HG03520 (cell line): ENCODE results near the gene DYRK4.

ENCODE experiments used
- ATAC-seq: cut with Tn5 transposase; IDR thresholded peaks from one replicate; pipeline ENCODE4 v1.9.1; 2021; ENCODE audit warnings: mild to moderate bottlenecking, moderate library complexity; ENCODE audit not compliant: unreplicated experiment

DYRK4 gene

DNA sequence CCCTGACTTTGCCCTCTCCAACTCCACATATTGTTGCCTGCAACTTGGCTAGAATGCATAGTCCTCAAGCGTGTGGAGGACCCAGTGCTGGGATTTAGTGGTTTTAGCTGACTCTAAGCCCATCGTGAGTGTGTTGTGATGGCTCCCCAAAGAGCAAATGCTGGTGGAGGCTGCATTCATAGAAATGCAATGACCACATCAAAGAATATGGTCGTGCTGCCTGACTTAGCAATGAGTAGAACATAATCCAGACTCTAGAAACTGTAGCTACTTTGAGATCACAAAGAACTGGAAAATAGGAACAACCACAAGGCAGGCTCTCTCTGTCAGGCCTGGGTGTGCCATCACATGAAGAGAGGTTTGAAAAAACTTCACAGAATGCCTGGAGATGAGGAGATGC is 1.3 kb downstream of the DYRK4 start:
- no peak for ATAC-seq

DNA sequence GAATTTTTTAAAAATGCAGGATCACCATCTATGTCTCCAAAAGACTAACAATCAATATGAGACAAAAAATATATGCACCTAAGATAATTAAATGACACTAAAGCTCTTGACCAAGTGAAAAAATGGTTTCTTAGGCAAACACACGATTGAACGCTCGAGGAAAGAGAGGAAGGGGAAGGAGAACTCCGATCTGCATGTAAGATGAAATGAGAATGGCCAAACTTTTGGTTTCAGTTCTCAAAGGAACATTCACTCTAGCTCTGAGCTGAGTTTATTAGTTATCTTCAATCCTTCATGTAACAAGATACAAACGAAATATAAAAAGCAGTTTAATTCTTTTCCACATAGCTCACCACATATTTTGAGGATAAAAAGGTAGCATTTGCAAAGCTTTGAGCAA is 2.8 kb downstream of the DYRK4 start:
- no peak for ATAC-seq

DNA sequence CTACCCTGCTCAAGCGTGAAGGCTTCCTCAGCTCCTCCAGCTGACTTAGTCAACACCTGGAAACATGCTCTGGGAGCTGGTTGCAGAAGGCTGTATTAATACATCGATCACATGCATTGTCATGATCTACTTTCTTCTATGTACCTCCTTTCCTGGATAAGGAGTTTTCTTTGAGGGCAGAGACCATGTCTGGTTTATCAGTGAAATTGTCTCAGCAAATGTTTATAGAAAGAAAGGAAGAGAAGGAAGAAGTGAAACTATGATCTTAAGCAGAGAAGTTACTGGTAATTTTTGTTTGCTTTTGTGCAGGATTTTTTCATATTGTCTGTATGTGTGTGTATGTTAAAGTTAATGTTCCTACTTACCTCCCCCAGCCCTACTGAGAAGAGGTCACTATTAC is 4.5 kb downstream of the DYRK4 start:
- no peak for ATAC-seq

DNA sequence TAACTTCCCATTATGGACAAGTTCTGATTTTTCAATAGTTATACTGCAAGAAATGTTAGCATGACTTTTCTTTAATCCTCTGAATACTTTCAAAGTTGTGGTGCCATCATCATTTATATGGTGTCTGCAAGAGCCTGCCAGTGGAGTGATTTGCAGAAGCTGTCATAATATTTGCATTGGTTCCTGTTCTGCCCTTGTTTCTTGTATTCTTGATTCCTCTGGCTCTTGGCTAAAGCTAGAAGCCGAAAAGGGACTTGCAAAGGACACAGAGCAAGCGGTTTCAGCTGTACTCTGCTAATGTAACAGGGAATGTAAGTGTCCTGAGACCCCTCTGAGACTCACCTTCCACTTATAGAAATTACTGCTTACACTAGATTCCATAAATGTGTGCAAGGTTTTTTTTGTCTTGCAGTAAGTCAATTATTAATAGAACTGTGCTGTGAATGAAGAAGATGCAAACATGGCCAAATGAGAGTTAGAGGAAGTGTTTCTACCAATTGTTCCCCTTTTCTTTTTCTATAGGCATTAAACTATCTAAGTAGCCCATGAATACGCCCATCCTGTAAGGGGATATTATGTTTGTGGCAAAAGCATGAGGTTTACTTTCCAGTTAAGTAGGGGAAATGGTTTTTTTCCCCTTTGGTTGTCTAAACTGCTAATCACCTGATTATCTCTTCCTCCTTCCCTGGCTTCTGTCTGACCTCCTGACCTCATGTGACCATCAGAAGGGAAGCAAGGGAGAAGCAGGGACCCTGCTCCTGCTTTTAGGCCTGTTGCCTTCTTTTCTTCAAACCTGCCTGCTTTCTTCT is 5.3 kb downstream of the DYRK4 start:
- ATAC-seq: no peak

DNA sequence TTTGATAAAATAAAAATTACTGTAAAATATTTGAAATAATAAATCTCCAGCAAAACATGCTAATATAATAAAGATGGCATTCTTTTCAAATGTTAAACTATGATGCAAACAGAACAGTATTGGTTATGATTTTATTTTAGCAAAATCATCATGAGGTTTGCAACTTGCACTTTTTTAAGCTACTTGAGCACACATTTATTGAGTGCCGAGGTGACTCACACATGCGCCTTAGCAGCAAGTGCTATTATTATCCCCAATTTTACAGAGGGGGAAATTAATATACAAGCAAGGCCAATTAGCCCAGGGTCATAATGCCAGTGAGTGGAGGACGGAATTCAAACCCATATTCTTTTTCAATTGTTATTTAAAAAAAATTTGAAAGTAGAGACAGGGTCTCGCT is 7.3 kb downstream of the DYRK4 start:
- ATAC-seq: no peak

DNA sequence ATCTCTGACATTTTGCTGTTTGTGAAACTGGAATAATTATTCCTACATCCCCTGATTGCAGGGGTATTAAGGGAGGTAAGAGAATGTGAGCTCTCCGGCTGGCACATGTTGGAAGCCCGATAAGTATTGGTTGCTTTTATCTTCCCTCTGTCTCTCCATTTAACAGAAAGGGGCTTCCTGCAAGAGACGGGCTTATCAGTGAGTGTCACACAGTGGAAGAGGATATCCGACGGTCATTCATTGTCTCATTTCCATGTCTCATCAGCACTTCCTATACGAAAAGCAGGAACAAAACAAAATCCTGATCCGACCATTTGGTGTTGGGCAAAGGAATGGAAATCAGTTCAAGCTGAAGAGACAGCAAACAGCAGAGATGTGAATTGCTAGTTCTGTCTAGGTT is 10.7 kb downstream of the DYRK4 start:
- no peak for ATAC-seq

DNA sequence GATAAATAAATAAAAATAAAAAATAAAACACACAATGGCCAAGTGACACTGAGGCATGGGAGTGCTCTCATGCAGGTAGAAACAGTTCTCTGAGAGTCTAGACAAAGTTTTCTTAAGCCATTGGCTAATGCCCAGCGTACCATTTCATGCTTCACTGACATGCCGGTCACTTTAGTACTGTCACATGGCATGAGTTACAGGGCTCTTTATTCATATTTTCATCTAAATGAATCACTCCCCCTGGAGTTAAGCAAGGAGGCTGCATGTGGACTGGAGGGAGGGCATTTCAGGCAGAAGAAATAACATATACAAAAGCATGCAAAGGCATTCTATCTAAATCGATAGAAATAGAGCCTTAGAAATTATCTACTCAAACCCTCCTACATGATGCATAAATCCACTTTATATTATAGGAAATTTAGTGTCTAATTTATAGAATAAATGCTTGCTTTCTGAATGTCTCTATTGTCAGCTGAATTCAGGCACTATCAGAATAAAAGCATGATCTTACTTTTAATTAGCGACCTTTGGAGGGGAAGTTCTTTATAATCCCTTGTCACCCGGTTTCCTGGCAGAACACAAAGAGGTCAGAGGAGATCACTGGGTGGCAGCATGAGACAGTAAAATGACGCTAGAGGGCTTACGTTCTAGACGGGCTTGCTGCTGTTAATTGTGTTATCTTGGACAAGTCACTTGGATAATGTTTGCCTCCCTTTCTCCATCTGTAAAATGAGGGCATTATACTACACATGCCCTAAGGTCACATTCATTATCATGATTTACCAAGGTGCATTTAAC is 17.5 kb downstream of the DYRK4 start:
- no peak for ATAC-seq

DNA sequence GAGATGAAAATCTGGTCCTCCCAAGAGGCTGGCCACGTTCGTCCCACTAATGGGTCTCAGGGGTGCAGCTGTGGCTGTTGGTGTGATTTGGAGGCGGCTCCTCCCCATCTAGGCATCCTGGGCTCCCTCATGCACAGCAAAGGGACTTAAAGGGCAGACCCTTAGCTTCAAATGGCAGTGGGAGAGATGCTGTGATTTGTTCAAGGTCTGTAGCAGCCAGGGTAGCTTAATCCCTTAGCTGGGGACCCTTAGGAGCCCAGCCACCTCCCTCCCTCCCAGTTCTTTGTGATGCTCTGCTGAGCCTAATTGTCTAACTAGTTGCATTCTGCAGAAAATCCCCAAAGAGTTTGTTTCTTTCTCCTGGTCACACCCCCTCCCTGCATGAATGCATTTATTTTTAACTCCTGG is 18.3 kb downstream of the DYRK4 start:
- ATAC-seq: no peak

DNA sequence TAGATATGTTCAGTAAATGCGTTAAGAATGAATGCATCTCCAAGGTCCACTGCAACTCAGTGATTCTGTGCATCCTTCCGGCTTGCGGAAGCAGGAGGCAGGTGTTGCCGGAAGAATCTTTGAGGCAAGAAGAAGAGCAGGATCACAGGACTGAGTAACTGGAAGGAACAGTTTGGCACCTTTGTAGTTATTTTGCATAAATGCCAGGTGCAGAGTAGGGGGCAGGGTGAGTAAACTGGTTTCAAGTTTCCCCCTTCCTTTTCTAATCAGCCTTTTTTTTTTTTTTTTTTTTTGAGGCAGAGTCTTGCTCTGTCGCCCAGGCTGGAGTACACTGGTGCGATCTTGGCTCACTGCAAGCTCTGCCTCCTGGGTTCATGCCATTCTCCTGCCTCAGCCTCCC is 22.3 kb downstream of the DYRK4 start:
- ATAC-seq: no peak

DNA sequence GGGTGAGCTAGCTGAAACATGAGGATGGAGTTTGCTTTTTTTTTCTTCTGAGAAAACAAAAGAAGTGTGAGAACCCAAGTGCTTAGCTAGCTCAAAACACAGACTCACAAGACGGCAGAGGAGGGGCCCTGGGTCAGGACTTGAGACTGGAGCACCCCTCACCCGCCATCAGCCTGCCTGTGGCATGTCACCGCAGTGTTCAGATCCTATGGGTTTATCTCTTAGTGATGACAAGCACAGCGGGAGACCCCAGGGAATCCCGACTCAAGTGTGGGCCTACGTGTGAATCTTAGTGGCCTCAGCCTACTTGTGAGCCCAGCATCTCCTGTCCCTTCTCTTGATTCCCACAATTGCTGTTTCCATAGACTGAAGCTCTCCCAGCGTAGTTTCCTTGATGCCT is 22.9 kb downstream of the DYRK4 start:
- no peak for ATAC-seq

DNA sequence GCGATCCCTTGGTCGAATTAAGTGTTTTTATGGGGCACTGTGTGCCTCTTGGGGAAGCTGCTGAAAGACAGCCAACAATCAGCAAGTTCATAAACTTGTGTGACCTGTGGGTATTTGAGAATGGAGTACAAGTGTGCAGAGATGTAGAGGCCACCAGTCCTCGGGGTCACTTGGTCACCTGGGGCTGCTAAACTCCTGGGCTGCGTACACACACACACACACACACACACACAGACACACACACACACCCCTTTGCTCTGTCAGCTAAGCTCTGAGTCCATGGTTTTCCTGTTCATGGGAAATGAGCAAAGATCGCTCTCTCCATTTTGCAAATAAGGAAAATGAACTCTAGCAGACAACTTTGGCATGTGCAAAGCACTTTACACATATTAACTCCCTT is 24.5 kb downstream of the DYRK4 start:
- no peak for ATAC-seq

DNA sequence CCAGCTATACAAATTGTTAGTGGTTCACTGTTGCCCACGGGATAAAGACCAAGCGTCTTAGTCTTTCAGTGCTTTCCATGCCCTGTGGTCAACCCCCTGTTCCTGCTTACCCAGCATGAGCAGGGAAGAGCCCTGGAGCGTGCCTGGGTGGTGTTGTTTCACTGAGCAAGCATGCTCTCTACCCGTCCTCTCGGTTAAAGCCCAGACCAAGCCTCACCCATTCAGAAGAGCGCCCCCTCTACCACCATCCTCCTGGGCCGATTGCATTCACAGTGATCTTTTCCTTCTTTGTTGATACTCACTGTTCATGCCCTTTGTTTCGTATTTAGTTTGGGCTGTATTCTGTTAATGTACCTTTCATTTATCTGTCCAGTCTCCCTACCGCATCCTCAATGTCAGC is 25.1 kb downstream of the DYRK4 start:
- no peak for ATAC-seq

DNA sequence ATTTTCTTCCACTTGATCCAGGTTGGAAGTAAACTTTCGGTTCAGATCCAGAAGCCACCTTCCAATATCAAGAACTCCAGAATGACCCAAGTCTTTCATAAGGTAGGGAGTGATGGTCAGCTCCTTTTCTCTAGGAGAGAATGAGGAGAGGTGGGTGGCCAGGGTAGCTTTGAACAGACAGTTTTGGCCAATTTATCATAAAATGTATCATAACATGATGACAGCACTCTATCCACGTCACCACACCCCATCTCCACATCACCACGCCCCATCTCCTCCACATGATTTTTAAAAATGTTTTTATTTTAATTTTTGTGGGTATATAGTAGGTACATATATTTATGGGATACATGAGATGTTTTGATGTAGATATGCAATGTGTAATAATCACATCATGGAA is 26.9 kb downstream of the DYRK4 start:
- no peak for ATAC-seq

DNA sequence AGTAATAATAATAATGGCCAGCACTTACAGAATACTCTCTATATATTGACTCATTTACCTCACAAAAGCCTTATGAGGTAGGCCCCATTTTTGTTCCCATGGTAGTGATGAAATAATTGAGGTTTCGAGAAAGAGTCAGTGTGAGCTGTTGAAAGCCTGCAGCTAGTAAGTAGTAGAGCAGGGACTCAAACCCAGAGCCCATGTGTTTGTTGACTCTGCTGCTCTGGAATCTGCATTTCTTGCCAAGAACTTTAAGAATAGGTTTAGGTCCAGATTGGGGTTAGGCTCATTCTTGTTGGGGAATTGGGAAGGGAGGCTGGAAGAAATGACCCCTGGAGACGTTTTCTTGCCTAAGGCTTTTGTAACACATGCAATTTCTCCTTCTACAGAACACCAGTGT is 27.9 kb downstream of the DYRK4 start:
- ATAC-seq: no peak

DNA sequence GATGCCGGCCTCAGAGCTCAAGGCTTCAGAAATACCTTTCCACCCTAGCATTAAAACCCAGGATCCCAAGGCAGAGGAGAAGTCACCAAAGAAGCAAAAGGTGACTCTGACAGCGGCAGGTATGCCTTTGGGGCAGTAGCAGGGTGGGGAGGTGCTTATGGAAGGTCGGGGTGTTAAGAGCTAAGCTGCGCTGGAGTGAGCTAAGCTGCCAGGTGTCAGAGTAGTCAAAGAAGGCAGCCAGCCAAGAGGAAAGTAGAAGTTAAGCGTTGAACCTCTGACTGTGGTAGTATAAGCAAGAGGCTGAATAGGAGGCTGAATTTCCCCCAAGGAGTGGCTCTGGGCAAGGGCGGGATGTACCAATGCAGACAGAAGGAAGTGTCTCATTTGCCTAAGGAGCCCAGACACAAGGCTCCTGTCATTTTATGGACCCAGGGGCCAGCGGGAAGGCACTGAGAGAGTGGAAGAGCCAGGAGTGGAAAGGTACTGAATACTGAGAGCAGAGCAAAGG is 29.2 kb downstream of the DYRK4 start:
- no peak for ATAC-seq

DNA sequence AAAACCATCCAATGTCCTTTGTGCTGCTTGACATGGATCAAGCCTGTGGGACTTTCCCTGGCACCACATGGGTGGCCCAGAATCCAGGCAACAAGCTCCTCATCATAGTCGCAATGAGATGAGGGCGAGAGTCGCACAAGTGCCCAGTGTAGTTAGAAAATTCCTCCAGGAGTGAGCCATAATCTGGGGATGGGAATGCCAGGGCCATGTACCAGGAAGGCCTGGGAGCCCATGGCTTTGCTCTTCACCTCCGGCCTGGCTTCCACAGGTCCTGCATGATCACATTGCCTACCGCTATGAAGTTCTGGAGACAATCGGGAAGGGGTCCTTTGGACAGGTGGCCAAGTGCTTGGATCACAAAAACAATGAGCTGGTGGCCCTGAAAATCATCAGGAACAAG is 33.9 kb downstream of the DYRK4 start:
- ATAC-seq: no peak

DNA sequence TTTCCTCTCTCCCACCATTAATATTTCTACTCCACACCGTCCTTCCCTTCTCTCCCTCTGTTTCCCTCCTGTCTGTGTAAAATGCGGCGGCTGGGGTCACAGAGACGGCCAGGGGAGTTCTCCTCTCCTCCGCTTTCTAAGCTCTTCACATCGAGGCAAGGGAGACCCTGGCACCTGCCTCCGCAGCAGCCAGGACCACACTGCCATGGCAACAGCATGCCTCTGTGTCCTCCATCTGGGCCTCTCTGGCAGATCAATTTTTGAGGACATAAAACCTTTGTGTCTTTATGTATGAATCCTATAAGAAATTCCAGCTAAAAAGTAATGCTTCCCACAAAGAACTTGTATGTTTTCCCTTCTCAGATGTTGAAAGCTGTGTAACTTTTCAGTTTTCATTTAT is 41.4 kb downstream of the DYRK4 start:
- ATAC-seq: no peak

DNA sequence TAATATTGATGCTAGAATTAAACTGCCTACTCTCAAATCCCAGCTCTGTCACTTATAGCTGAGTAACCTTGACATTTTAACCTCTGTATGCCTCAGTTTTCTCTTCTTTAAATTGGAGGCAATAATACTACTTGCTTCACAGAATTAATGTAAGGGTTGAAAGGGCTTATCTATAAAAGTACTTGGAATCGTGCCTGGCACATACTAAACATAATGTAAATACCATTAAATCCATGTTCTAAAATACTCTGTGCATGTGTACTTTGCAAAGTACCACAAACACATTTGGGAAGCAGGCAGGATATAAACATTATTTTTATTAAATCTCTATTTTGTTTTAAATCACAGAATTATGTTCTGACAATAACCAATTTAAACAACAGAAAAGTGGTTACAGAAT is 41.9 kb downstream of the DYRK4 start:
- ATAC-seq: no peak

DNA sequence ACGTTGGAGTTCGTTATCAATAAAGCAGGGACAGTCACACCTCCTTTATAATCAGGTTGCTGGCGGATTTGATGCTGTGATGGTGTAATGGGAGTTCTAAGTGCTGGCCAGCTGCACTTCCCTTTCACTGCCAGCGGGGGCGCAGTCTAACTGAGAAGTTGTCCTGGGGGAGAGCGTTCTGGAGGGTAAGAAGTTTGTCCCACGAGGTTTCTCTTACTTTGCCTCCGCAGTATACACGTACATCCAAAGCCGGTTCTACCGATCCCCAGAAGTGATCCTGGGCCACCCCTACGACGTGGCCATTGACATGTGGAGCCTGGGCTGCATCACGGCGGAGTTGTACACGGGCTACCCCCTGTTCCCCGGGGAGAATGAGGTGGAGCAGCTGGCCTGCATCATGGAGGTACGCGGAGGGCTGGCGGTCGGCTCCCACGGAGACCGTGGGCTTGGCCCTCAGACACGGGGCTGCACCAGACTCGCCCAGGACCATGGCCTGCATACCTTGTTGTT is 42.7 kb downstream of the DYRK4 start:
- ATAC-seq: peak; percentile 89

DNA sequence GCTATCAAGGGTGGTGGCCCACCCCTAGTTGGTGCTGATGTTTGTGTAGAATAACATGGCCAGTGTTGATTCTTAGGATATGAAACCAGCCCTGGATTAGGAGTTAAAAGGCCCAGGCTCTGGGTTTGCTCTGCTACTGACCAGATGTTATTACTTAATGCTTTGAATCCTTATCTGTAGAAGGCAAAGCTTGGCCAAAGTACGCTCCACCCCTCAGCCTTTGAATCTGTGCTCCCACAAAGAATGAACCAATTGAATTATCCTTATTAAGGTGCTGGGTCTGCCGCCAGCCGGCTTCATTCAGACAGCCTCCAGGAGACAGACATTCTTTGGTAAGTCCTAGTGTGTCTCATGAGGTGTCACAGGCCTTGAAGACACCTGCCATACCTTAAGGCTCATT is 45.0 kb downstream of the DYRK4 start:
- no peak for ATAC-seq

DNA sequence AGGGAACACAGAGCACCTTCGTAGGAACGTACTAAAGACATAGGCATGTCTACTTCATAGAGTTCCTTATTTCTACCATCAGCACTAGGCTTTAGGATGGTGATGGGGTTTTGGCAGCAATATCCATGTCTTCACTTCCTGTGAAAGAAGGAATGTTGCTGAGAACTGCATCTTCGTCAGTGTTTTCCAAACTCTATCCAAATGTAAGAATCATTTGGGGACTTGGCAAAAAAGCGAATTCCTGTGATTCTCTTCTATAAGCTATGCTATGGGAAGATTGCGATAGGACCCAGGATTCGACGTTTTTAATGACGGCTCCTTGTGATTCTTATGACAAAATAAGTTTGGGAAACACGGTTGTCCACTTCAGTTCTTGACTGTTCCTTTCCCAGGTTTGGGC is 47.1 kb downstream of the DYRK4 start:
- ATAC-seq: no peak

DNA sequence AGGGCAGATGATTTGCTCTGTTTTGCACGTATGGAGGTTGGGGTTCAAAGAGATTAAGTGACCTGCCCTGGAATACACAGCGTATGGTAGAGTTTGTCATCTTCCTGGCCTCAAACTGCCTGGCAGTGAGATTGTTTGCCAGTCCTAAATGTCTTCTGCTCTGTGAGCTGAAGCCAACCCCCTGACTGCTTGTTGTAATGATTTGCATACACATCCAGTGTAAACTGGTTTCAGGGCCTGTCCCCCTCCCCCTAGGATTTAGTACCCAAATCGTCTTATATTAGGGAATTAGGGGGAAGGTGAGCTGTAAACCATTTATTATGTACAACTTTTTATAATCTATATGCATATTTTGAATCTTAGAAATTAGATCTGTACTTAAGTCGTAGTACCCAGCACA is 48.5 kb downstream of the DYRK4 start:
- no peak for ATAC-seq
